Lower leg skin (tissue), 4 donors: ENCODE data around the gene NFATC4. TPM values are rescaled to one million over a fixed set of nuclear protein-coding genes. Genes with fewer than 3 reads are reported as not detected.
"Not testable (repeated sequence)": the region's sequence is repeated elsewhere in the genome, so short reads cannot be mapped to it uniquely, and the experiment has no call there.

Experiments
- DNase-seq, 2 donors: peaks; one replicate each; pipeline ENCODE4 v3.0.0-alpha.2; 2019; ENCODE audit warnings: low spot score in 2 of 2
- H3K4me3 ChIP-seq: fragments of 200-600 bp; sonication (generic); 2 replicates; pipeline ENCODE4 v1.5.1; 2017; ENCODE audit warnings: mild to moderate bottlenecking, low read depth; ENCODE audit not compliant: poor library complexity, severe bottlenecking
- POLR2A ChIP-seq, 2 donors: fragments of 450-650 bp; IDR thresholded peaks; one replicate each; pipeline ENCODE4 v1.6.1; 2016 to 2017; ENCODE audit warnings: antibody characterized with exemption in 2 of 2, mild to moderate bottlenecking in 1 of 2, moderate library complexity in 1 of 2
- WGBS, 2 donors: methylation state at CpG; one replicate each; pipeline ENCODE4 v1.1.5; 2018; 5-methylcytosine and 5-hydroxymethylcytosine counted together
- intact Hi-C: fragments of 100-400 bp; cut with DNase I; formaldehyde crosslinking; loops from one replicate; pipeline ENCODE4 v1.15.0; 2023; ENCODE audit warnings: low total_unique reads
- total RNA-seq, 4 donors: library from RNA; depleted of rRNA; stranded (reverse); fragments of >200 nt; gene quantifications; one replicate each; pipeline ENCODE4 v1.1.0, GENCODE V29; 2016
- TF ChIP-seq, protein P1 (sequence below), 3 donors: fragments of 450-650 bp; IDR thresholded peaks; one replicate each; pipeline ENCODE4 v1.5.1; 2016; ENCODE audit warnings: antibody characterized with exemption in 3 of 3, mild to moderate bottlenecking in 3 of 3, moderate library complexity in 2 of 3

NFATC4 gene
- total RNA-seq, 4 donors from 2014 or later, result 8.3 to 26.1 (median 14.0) TPM

DNA sequence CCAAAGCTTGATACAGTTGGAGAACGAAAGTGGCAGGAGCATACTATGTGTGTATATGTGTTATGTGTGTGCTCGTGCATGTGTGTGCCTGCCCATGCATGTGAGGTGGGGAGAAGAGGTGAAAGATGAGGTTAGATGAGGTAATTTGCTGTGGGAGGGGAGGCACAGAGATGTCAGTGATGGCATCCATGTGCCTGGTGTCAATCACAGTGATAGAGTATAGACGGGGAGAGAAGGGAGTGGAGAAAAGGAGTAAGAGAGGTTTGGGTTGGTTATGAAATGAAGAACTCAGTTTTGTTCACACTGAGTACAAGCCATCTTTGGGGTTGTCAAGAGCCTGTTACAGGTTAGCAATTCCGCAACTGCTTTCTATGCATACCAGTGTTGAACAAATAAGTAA is 16.2 kb downstream of the NFATC4 start:
- no peak for DNase-seq
- H3K4me3 ChIP-seq, result no peak overlapping the region
- intact Hi-C loops, result no loop called here
- 67 to 70% methylated on average over 4 of the region's 4 CpGs for WGBS, 2 donors
- TF ChIP-seq, protein P1, sequence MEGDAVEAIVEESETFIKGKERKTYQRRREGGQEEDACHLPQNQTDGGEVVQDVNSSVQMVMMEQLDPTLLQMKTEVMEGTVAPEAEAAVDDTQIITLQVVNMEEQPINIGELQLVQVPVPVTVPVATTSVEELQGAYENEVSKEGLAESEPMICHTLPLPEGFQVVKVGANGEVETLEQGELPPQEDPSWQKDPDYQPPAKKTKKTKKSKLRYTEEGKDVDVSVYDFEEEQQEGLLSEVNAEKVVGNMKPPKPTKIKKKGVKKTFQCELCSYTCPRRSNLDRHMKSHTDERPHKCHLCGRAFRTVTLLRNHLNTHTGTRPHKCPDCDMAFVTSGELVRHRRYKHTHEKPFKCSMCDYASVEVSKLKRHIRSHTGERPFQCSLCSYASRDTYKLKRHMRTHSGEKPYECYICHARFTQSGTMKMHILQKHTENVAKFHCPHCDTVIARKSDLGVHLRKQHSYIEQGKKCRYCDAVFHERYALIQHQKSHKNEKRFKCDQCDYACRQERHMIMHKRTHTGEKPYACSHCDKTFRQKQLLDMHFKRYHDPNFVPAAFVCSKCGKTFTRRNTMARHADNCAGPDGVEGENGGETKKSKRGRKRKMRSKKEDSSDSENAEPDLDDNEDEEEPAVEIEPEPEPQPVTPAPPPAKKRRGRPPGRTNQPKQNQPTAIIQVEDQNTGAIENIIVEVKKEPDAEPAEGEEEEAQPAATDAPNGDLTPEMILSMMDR (IDR thresholded peaks at IDR 0.05), result no peak
- TF ChIP-seq POLR2A (IDR thresholded peaks at IDR 0.05), result no peak

DNA sequence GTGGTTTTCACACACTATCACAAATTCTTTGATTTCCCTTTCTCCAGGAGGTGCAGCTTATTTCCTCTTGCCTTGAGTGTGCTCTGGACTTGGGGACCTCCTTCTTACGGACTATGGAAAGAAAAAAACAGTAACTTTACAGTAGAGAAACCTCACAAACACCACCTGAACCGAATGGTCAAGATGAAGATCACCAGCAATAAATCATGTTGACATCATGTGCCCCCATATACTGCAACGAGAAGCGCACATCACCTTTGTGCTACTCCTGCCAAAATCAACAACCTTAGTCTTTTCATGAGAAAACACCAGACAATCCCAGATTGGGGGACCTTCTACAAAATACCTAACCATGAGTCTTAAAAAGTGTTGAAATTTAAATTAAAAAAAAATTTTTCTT is 17.5 kb downstream of the NFATC4 start:
- H3K4me3 ChIP-seq, result no peak overlapping the region
- WGBS, 2 donors, result 86 to 91% methylated on average over 4 of the region's 4 CpGs
- intact Hi-C loops, result no loop called here
- TF ChIP-seq, protein P1 (IDR thresholded peaks at IDR 0.05), result no peak
- no peak for TF ChIP-seq POLR2A (IDR thresholded peaks at IDR 0.05)
- no peak for DNase-seq

GRCh38 chr14:24387009-24387345 is 19.0 kb downstream of the NFATC4 start:
- TF ChIP-seq, protein P1 (IDR thresholded peaks at IDR 0.05), result no peak
- TF ChIP-seq POLR2A (IDR thresholded peaks at IDR 0.05), result no peak
- 90 to 95% methylated on average over 2 of the region's 2 CpGs for WGBS, 2 donors
- DNase-seq, result no peak
- H3K4me3 ChIP-seq, result no peak overlapping the region
- intact Hi-C loops, result no loop called here

DNA sequence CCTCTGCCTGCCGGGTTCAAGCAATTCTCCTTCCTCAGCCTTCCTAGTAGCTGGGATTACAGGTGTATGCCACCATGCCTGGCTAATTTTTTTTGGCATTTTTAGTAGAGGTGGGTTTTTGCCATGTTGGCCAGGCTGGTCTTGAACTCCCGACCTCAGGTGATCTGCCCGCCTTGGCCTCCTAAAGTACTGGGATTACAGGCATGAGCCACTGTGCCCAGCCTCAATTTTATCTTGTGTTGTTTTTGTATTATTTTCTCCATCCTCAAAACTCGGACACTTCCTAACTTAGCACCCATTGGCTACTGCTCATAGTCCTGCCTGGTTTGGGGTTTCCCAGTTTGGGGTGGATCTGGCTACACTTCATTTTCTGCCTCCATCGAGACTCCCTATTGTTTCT is 19.6 kb downstream of the NFATC4 start:
- 88 to 90% methylated on average over 5 of the region's 5 CpGs for WGBS, 2 donors
- intact Hi-C loops, H3K4me3 ChIP-seq, DNase-seq: not testable (repeated sequence)

- H3K4me3 ChIP-seq, result no peak overlapping the region
- no peak for TF ChIP-seq POLR2A (IDR thresholded peaks at IDR 0.05)
- TF ChIP-seq, protein P1 (IDR thresholded peaks at IDR 0.05), result no peak
- intact Hi-C loops, result no loop called here
- 53 to 68% methylated on average over 2 of the region's 2 CpGs for WGBS, 2 donors
- no peak for DNase-seq
Observed at GRCh38 chr14:24388474-24389179, 20.6 kb downstream of the NFATC4 start.

DNA sequence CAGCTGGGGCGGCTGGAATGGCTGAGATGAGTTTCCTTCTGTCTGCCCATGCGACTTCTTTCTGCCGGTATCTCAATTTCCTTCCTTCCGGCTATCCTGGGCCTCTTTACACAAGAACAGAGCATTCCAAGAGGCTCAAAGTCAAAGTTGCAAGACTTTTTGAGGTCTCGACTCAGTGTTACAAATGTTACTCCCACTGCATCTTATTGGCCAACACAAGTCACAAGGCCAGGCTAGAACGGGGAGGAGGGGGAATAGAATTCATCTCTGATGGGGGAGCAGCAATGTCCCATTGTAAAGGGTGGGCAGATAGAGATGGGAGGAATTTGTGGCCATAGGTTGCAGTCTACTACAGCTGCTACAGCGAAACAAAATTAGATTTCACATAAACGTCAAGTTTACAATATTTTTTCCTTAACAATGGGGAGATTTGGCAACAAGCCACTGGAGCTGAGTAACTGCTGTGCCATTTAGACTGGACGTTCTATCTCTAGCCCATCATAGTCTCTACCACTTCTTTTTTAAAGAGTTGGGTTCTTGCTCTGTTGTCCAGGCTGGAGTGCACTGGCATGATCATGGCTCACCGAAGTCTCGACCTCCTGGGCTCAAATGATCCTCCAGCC is 21.4 kb downstream of the NFATC4 start:
- intact Hi-C loops, result no loop called here

More for the DNA sequence above, 21.4 kb downstream of the NFATC4 start:
- no peak for DNase-seq
- no peak overlapping the region for H3K4me3 ChIP-seq
- WGBS, 2 donors, result 66 to 79% methylated on average over 11 of the region's 11 CpGs
- TF ChIP-seq, protein P1 (IDR thresholded peaks at IDR 0.05), result no peak
- no peak for TF ChIP-seq POLR2A (IDR thresholded peaks at IDR 0.05)
